CD4-positive, alpha-beta T cell (primary cell): ENCODE results near the gene SP7. TPM values are rescaled to one million over a fixed set of nuclear protein-coding genes. Genes with fewer than 3 reads are reported as not detected.

Source experiments
- ATAC-seq: fragments of 200-7000 bp; cut with Tn5 transposase; one replicate; pipeline ENCODE4 v1.10.0; 2022; ENCODE audit warnings: mild to moderate bottlenecking; ENCODE audit not compliant: poor library complexity
- CTCF ChIA-PET: fragments of 350-600 bp; sonication (Branson Sonifier 250); formaldehyde crosslinking; loops from one replicate; lab custom pipeline; 2021; ENCODE audit warnings: antibody characterized with exemption, inconsistent platforms; lab: Charles Lee
- POLR2A ChIA-PET: fragments of 350-600 bp; sonication (Branson Sonifier 250); formaldehyde crosslinking; loops from one replicate; lab custom pipeline; 2021; ENCODE audit warnings: antibody characterized with exemption, inconsistent platforms; lab: Charles Lee
- DNase-seq, 14 experiments: peaks; one replicate each; pipeline ENCODE4 v3.0.0-alpha.2; 2013 to 2020; ENCODE audit warnings: mixed read lengths in 2 of 14
- H3K27ac ChIP-seq, 2 donors: one replicate each; pipeline versions ENCODE4 v1.5.1 to v1.7.0; 2013; ENCODE audit warnings: low read length in 2 of 2, low read depth in 1 of 2, mild to moderate bottlenecking in 1 of 2
- H3K27me3 ChIP-seq, 2 experiments: 1 replicate in 1 of 2; 2 replicates in 1 of 2; pipeline versions ENCODE4 v1.6.1 to v1.7.0; 2013; ENCODE audit warnings: low read length in 2 of 2, control low read depth in 1 of 2, mild to moderate bottlenecking in 1 of 2, moderate library complexity in 1 of 2; ENCODE audit not compliant: insufficient read depth in 2 of 2, control insufficient read depth in 1 of 2
- H3K36me3 ChIP-seq: one replicate; pipeline ENCODE4 v1.6.1; 2013; ENCODE audit warnings: low read length, control low read depth; ENCODE audit not compliant: insufficient read depth
- H3K4me1 ChIP-seq: one replicate; pipeline ENCODE4 v1.6.1; 2013; ENCODE audit warnings: low read length, control low read depth; ENCODE audit not compliant: insufficient read depth
- H3K4me3 ChIP-seq: one replicate; pipeline ENCODE4 v1.5.1; 2013; ENCODE audit warnings: mild to moderate bottlenecking, low read length, moderate library complexity
- H3K9me3 ChIP-seq, 2 experiments: 1 replicate in 1 of 2; 2 replicates in 1 of 2; pipeline versions ENCODE4 v1.6.1 to v1.7.0; 2013; ENCODE audit warnings: low read length in 2 of 2, mild to moderate bottlenecking in 2 of 2, control low read depth in 1 of 2, moderate library complexity in 1 of 2; ENCODE audit not compliant: control insufficient read depth in 1 of 2, insufficient read depth in 1 of 2
- H3K27ac Mint-ChIP-seq: one replicate; pipeline ENCODE4 v1.8.0; 2020; ENCODE audit warnings: mixed read lengths
- H3K27me3 Mint-ChIP-seq: one replicate; pipeline ENCODE4 v1.8.0; 2021; ENCODE audit warnings: mixed read lengths
- H3K36me3 Mint-ChIP-seq: one replicate; pipeline ENCODE4 v1.8.0; 2021; ENCODE audit warnings: low read depth, mixed read lengths
- H3K4me1 Mint-ChIP-seq: one replicate; pipeline ENCODE4 v1.8.0; 2021; ENCODE audit warnings: low read depth, mixed read lengths
- H3K4me3 Mint-ChIP-seq: one replicate; pipeline ENCODE4 v1.8.0; 2020; ENCODE audit warnings: mild to moderate bottlenecking, mixed read lengths
- H3K9me3 Mint-ChIP-seq: one replicate; pipeline ENCODE4 v1.8.0; 2020; ENCODE audit warnings: mixed read lengths
- CTCF ChIP-seq: fragments of 200-600 bp; IDR thresholded peaks from one replicate; pipeline ENCODE4 v1.8.0; 2022; ENCODE audit warnings: antibody characterized with exemption, mild to moderate bottlenecking
- intact Hi-C, 2 experiments: fragments of 100-400 bp; cut with DNase I in 1 of 2; cut with micrococcal nuclease in 1 of 2; formaldehyde crosslinking; loops; one replicate each; pipeline versions ENCODE4 v1.15.1 to v1.9.0; 2023 to 2025; cut with DNase I, micrococcal nuclease
- total RNA-seq, 174 experiments: library from RNA in 2 of 174; stranded (reverse) in 2 of 174; gene quantifications; one replicate each; pipeline ENCODE4 v1.2.3 and lab custom pipeline; 2021 to 2026

SP7 gene
- total RNA-seq, 2 experiments from 2014 or later = 0.14 TPM; not detected in 1

GRCh38 chr12:53286448-53286847 is 49.7 kb downstream of the SP7 start:
- H3K9me3 Mint-ChIP-seq = no peaks in the 10 kb centered on the region
- DNase-seq = no peak
- TF ChIP-seq CTCF = no peak
- intact Hi-C loops = loop anchor here in 1 of 2 experiments (5.0 kb wide), 2 partner anchors 34 to 219 kb away; a partner anchor contains a TSS
- H3K4me1 Mint-ChIP-seq = peaks cover 5% of the 10 kb centered on the region
- POLR2A ChIA-PET = interaction anchor here (0.8 to 1.1 kb wide), 2 partner anchors 13 to 79 kb away, joined by 3 read pairs; partner anchors contain the start of gene MYG1
- no peak for ATAC-seq
- Histone ChIP-seq H3K4me1 (peaks cover 6% of the 10 kb centered on the region), H3K36me3 (no peaks in the 10 kb centered on the region), H3K9me3 (no peaks in the 10 kb centered on the region), H3K4me3 (no peak overlapping the region), H3K27me3 (no peaks in the 10 kb centered on the region), H3K27ac (no peak overlapping the region)
- H3K36me3 Mint-ChIP-seq = no peaks in the 10 kb centered on the region
- H3K4me3 Mint-ChIP-seq = no peak overlapping the region
- H3K27me3 Mint-ChIP-seq = no peaks in the 10 kb centered on the region
- CTCF ChIA-PET = interaction anchor here (1.1 to 4.4 kb wide), 2 partner anchors 35 to 73 kb away, joined by 4 to 15 read pairs; no protein-coding TSS in a partner anchor
- H3K27ac Mint-ChIP-seq = no peak overlapping the region

GRCh38 chr12:53279888-53280498 is 56.2 kb downstream of the SP7 start:
- no peak for TF ChIP-seq CTCF
- CTCF ChIA-PET = no interaction called here
- H3K4me3 ChIP-seq = no peak overlapping the region
- no peak overlapping the region for H3K4me3 Mint-ChIP-seq
- H3K9me3 ChIP-seq = no peaks in the 10 kb centered on the region
- H3K4me1 ChIP-seq = no peaks in the 10 kb centered on the region
- ATAC-seq (no peak), DNase-seq (no peak)
- no peaks in the 10 kb centered on the region for H3K36me3 ChIP-seq
- no peaks in the 10 kb centered on the region for H3K9me3 Mint-ChIP-seq
- intact Hi-C loops = no loop called here
- H3K27me3 ChIP-seq = no peaks in the 10 kb centered on the region
- H3K27me3 Mint-ChIP-seq = no peaks in the 10 kb centered on the region
- H3K4me1 Mint-ChIP-seq = no peaks in the 10 kb centered on the region
- H3K27ac Mint-ChIP-seq = no peak overlapping the region
- H3K27ac ChIP-seq = no peak overlapping the region
- no peaks in the 10 kb centered on the region for H3K36me3 Mint-ChIP-seq
- POLR2A ChIA-PET = no interaction called here

- ATAC-seq = no peak
- Mint-ChIP-seq H3K36me3 (no peaks in the 10 kb centered on the region), H3K27me3 (no peaks in the 10 kb centered on the region), H3K27ac (no peak overlapping the region), H3K4me1 (no peaks in the 10 kb centered on the region), H3K9me3 (no peaks in the 10 kb centered on the region), H3K4me3 (no peak overlapping the region)
- no peak for DNase-seq
- no peak for TF ChIP-seq CTCF
- H3K27ac ChIP-seq = no peak overlapping the region
- H3K9me3 ChIP-seq = no peaks in the 10 kb centered on the region
- no peaks in the 10 kb centered on the region for H3K27me3 ChIP-seq
- intact Hi-C loops = no loop called here
- POLR2A ChIA-PET = no interaction called here
- no peak overlapping the region for H3K4me3 ChIP-seq
- CTCF ChIA-PET = no interaction called here
- H3K36me3 ChIP-seq = no peaks in the 10 kb centered on the region
- no peaks in the 10 kb centered on the region for H3K4me1 ChIP-seq
These were observed 56.8 kb downstream of the SP7 start for GRCh38 chr12:53279283-53279869.
